Small intestine (tissue), 16 donors: ENCODE measurements around the gene PRR14. TPM values are rescaled to one million over a fixed set of nuclear protein-coding genes. Genes with fewer than 3 reads are reported as not detected.

Experiments used
- DNase-seq, 2 donors: peaks; one replicate each; pipeline versions ENCODE4 v3.0.0 to v3.0.0-alpha.2; 2013
- FAIRE-seq: peaks from 2 replicates; lab custom pipeline; 2012; peaks lifted over from hg19 to GRCh38; lab: Jason Lieb, UNC
- H3K27ac ChIP-seq, 3 donors: one replicate each; pipeline ENCODE4 v1.5.1; 2013; ENCODE audit warnings: low read length in 2 of 3, mild to moderate bottlenecking in 2 of 3, control low read depth in 1 of 3, inconsistent platforms in 1 of 3, low read depth in 1 of 3, moderate library complexity in 1 of 3
- H3K27me3 ChIP-seq, 3 donors: one replicate each; pipeline ENCODE4 v1.6.1; 2013; ENCODE audit warnings: low read length in 3 of 3, inconsistent platforms in 1 of 3; ENCODE audit not compliant: control insufficient read depth in 3 of 3, insufficient read depth in 3 of 3
- H3K36me3 ChIP-seq, 3 donors: one replicate each; pipeline ENCODE4 v1.6.1; 2013; ENCODE audit warnings: low read length in 3 of 3, inconsistent platforms in 1 of 3, low read depth in 1 of 3, mild to moderate bottlenecking in 1 of 3, moderate library complexity in 1 of 3; ENCODE audit not compliant: control insufficient read depth in 3 of 3, insufficient read depth in 2 of 3
- H3K4me1 ChIP-seq, 3 donors: one replicate each; pipeline ENCODE4 v1.6.1; 2013; ENCODE audit warnings: low read length in 2 of 3, inconsistent platforms in 1 of 3, low read depth in 1 of 3, mild to moderate bottlenecking in 1 of 3, moderate library complexity in 1 of 3; ENCODE audit not compliant: control insufficient read depth in 3 of 3, insufficient read depth in 2 of 3
- H3K4me3 ChIP-seq, 3 donors: one replicate each; pipeline ENCODE4 v1.5.1; 2013; ENCODE audit warnings: low read length in 3 of 3, control low read depth in 1 of 3, inconsistent platforms in 1 of 3, low read depth in 1 of 3, mild to moderate bottlenecking in 1 of 3, moderate library complexity in 1 of 3
- H3K9me3 ChIP-seq, 2 donors: one replicate each; pipeline ENCODE4 v1.6.1; 2013; ENCODE audit warnings: low read depth in 1 of 2, low read length in 1 of 2; ENCODE audit not compliant: control insufficient read depth in 2 of 2, insufficient read depth in 1 of 2
- WGBS, 3 donors: extraction: QIAGEN DNeasy Blood & Tissue Kit; methylation state at CpG; one replicate each; pipeline ENCODE4 v1.1.7; 2013; 5-methylcytosine and 5-hydroxymethylcytosine counted together
- long read RNA-seq, 10 donors: transcript quantifications; one replicate each; lab custom pipeline, GENCODE V29; 2026
- polyA plus RNA-seq, 4 donors: library from polyadenylated mRNA; stranded (reverse) in 3 of 4; unstranded in 1 of 4; fragments of 200-250 nt in 3 of 4; fragments of 120-200 nt in 1 of 4; gene quantifications; one replicate each; pipeline versions ENCODE4 v1.2.1 to v1.2.3, GENCODE V29; 2013
- donor health status: healthy with polysubstance abuse.
- donor health status: control.
- donor health status: control.
- donor health status: Bipolar disorder and iron deficiency.
- donor health status: healthy.

PRR14 gene
- 100 to 1,000 TPM in 2 of 4 donors, 10 to 100 TPM in 2; 32.1 to 131 (median 82.5) TPM for polyA plus RNA-seq
- long read RNA-seq, donor 1 = 0 reads
- long read RNA-seq, donor 2, partial matches to known transcripts = 0 of 2 reads
- long read RNA-seq, donor 2, other reads (novel, unspliced or antisense) = 0 of 2 reads
- long read RNA-seq, donor 3, partial matches to known transcripts = 0 of 4 reads
- long read RNA-seq, donor 3, other reads (novel, unspliced or antisense) = 0 of 4 reads
- long read RNA-seq, donor 4 = 0 reads
- long read RNA-seq, donor 5, partial matches to known transcripts = 0 of 1 reads
- long read RNA-seq, donor 5, other reads (novel, unspliced or antisense) = 0 of 1 reads
- long read RNA-seq, donor 6, partial matches to known transcripts = 0 of 4 reads
- long read RNA-seq, donor 6, other reads (novel, unspliced or antisense) = 0 of 4 reads
- long read RNA-seq, donor 7, partial matches to known transcripts = 5 of 11 reads
- long read RNA-seq, donor 7, other reads (novel, unspliced or antisense) = 0 of 11 reads
- long read RNA-seq, donor 8, partial matches to known transcripts = 0 of 1 reads
- long read RNA-seq, donor 8, other reads (novel, unspliced or antisense) = 0 of 1 reads
- long read RNA-seq, donor 9, partial matches to known transcripts = 0 of 1 reads
- long read RNA-seq, donor 9, other reads (novel, unspliced or antisense) = 0 of 1 reads
- long read RNA-seq, donor 10, partial matches to known transcripts = 0 of 9 reads
- long read RNA-seq, donor 10, other reads (novel, unspliced or antisense) = 0 of 9 reads

GRCh38 chr16:30650369-30651123 is at the start of gene PRR14:
Gene PRR14, plus strand, starts transcription at chr16:30650960. Its CDS starts 686 bp downstream, at chr16:30651646.
- Histone ChIP-seq H3K27me3 (no peaks in the 10 kb centered on the region), H3K4me1 (peaks cover 0 to 11% (median 5%) of the 10 kb centered on the region in 3 donors), H3K27ac (peak within 1 kb of the TSS; percentile 93 to 98 (median 93)), H3K9me3 (no peaks in the 10 kb centered on the region), H3K4me3 (peak within 1 kb of the TSS; percentile 85 to 98 (median 91)), H3K36me3 (peaks cover 13 to 32% (median 23%) of the 10 kb centered on the region in 3 donors)
- peak; percentile 89 for FAIRE-seq
- DNase-seq = peak; percentile 100
- WGBS, 3 donors = 1% methylated on average over 50 to 53 of the region's 53 CpGs

GRCh38 chr16:30601966-30602365 is 48.8 kb upstream of the PRR14 start:
- H3K36me3 ChIP-seq = peaks cover 3 to 39% (median 7%) of the 10 kb centered on the region in 3 donors
- no peak overlapping the region for H3K27ac ChIP-seq
- no peak for FAIRE-seq
- no peak for DNase-seq
- no peaks in the 10 kb centered on the region for H3K27me3 ChIP-seq
- no peak overlapping the region for H3K4me3 ChIP-seq
- 76 to 87% (median 86%) methylated on average over 4 of the region's 4 CpGs for WGBS, 3 donors
- H3K9me3 ChIP-seq = peaks cover 0 to 6% of the 10 kb centered on the region in 2 donors
- H3K4me1 ChIP-seq = peaks cover 0 to 11% (median 4%) of the 10 kb centered on the region in 3 donors

- WGBS, 3 donors = 64% methylated on average over 4 of the region's 4 CpGs
- H3K27me3 ChIP-seq = no peaks in the 10 kb centered on the region
- H3K4me3 ChIP-seq = no peak overlapping the region
- FAIRE-seq (no peak), DNase-seq (no peak)
- peak overlapping the region in 1 of 3 donors; percentile 40 for H3K27ac ChIP-seq
- peaks cover 0 to 11% (median 4%) of the 10 kb centered on the region in 3 donors for H3K4me1 ChIP-seq
- H3K36me3 ChIP-seq = peaks cover 3 to 46% (median 7%) of the 10 kb centered on the region in 3 donors
- peaks cover 0 to 6% of the 10 kb centered on the region in 2 donors for H3K9me3 ChIP-seq
Measured at GRCh38 chr16:30602616-30603277, 48.0 kb upstream of the PRR14 start.

- peaks cover 0 to 6% of the 10 kb centered on the region in 2 donors for H3K9me3 ChIP-seq
- peaks cover 0 to 17% (median 8%) of the 10 kb centered on the region in 3 donors for H3K4me1 ChIP-seq
- H3K4me3 ChIP-seq = no peak overlapping the region
- DNase-seq (peak; percentile 49 to 83), FAIRE-seq (no peak)
- peaks cover 3 to 56% (median 7%) of the 10 kb centered on the region in 3 donors for H3K36me3 ChIP-seq
- 22 to 58% (median 45%) methylated on average over 7 of the region's 7 CpGs for WGBS, 3 donors
- peak overlapping the region; percentile 8 to 84 (median 37) for H3K27ac ChIP-seq
- H3K27me3 ChIP-seq = no peaks in the 10 kb centered on the region
Measured at GRCh38 chr16:30603945-30604315, 46.8 kb upstream of the PRR14 start.

- H3K36me3 ChIP-seq = peaks cover 3 to 57% (median 7%) of the 10 kb centered on the region in 3 donors
- H3K9me3 ChIP-seq = peaks cover 0 to 6% of the 10 kb centered on the region in 2 donors
- H3K27ac ChIP-seq = peak overlapping the region; percentile 8 to 84 (median 37)
- H3K27me3 ChIP-seq = no peaks in the 10 kb centered on the region
- DNase-seq (peak in 1 of 2 donors; percentile 58), FAIRE-seq (no peak)
- whole genome bisulfite sequencing, 3 donors = 51 to 84% (median 60%) methylated on average over 42 to 49 of the region's 49 CpGs
- peaks cover 0 to 19% (median 8%) of the 10 kb centered on the region in 3 donors for H3K4me1 ChIP-seq
- no peak overlapping the region for H3K4me3 ChIP-seq
Measured at GRCh38 chr16:30604316-30604947, 46.3 kb upstream of the PRR14 start.

- H3K4me3 ChIP-seq = no peak overlapping the region
- 85 to 89% (median 88%) methylated on average over 12 to 15 of the region's 15 CpGs for WGBS, 3 donors
- H3K36me3 ChIP-seq = peaks cover 3 to 57% (median 7%) of the 10 kb centered on the region in 3 donors
- peaks cover 0 to 19% (median 8%) of the 10 kb centered on the region in 3 donors for H3K4me1 ChIP-seq
- no peaks in the 10 kb centered on the region for H3K27me3 ChIP-seq
- no peak overlapping the region for H3K27ac ChIP-seq
- peaks cover 0 to 6% of the 10 kb centered on the region in 2 donors for H3K9me3 ChIP-seq
- FAIRE-seq (no peak), DNase-seq (no peak)
Measured at GRCh38 chr16:30605158-30605557, 45.6 kb upstream of the PRR14 start.

GRCh38 chr16:30606004-30606403 is 44.8 kb upstream of the PRR14 start:
- Histone ChIP-seq H3K4me3 (no peak overlapping the region), H3K27me3 (no peaks in the 10 kb centered on the region), H3K36me3 (peaks cover 3 to 57% (median 7%) of the 10 kb centered on the region in 3 donors), H3K4me1 (peaks cover 0 to 19% (median 8%) of the 10 kb centered on the region in 3 donors), H3K27ac (no peak overlapping the region), H3K9me3 (peaks cover 0 to 2% of the 10 kb centered on the region in 2 donors)
- DNase-seq (no peak), FAIRE-seq (no peak)
- WGBS, 3 donors = 90 to 97% (median 97%) methylated on average over 3 of the region's 3 CpGs
